Renal pelvis (tissue), 4 donors: ENCODE measurements around the gene IL11. TPM values are rescaled to one million over a fixed set of nuclear protein-coding genes. Genes with fewer than 3 reads are reported as not detected.

Source experiments
- DNase-seq: peaks from one replicate; pipeline ENCODE4 v3.0.0-alpha.2; 2013
- polyA plus RNA-seq, 3 donors: library from polyadenylated mRNA; unstranded; fragments of 120-200 nt; gene quantifications; one replicate each; pipeline ENCODE4 v1.2.1, GENCODE V29; 2013; ENCODE audit not compliant: insufficient read length in 3 of 3

IL11 gene
- polyA plus RNA-seq, 3 donors, result 1.2 to 2.0 (median 1.5) TPM

DNA sequence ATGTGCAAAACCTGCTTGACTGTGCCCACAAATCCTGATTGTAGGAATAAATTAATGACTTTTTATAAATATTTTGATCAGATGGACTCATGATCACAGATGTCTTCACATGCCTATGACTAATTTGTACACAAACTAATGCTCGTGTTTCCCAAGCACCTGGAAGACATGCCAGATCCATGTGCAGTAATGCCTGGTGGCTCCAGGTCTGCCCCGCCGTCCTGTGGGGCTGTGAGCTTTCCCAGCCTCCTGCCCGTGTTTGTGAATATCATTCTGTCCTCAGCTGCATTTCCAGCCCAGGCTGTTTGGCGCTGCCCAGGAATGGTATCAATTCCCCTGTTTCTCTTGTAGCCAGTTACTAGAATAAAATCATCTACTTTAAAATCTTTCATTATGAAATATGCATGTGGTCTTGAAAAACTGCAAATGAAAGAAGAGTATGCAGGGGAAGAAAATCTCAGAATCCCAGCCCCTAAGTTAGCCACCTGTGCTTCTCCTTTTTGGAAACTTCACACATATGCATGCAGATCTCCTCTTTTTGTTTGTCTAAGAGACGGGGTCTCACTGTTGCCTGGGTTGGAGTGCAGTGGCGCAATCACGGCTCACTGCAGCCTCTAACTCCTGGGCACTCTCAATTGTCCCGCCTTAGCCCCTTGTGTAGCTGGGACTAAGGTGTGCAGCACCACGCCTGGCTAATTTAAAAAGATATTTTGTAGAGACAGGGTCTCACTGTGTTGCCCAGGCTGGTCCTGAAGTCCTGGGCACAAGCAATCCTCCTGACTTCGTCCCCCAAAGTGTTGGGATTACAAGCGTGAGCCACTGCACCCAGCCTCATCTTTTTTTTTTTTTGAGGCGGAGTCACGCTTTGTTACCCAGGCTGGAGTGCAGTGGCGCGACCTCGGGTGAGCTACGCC, 21.7 kb upstream of the IL11 start:
- no peak for DNase-seq

DNA sequence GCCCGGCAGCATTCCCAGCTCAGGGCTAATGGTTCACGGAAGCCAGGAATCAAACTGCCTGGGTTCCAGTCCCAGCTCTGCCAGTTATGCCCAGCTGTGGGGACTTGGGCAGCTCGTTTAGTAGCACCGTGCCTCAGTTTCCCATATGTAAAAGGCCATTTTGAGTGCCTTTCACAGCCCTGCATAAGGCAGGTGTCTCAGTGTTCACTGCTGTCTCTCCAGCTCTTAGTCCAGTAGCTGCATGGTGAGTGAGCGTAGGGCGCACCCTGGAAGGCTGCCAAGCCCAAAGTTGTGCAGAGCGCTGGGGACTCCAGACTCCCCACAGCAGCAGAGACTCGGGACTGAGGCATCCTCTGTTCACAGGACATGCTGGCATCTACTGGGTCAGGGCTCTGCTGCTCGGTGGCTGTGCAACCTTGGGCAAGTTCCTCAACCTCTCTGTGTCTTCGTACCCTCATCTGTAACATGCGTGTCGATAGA, 21.0 kb upstream of the IL11 start:
- DNase-seq, result no peak

GRCh38 chr19:55390461-55390880, 20.2 kb upstream of the IL11 start:
- DNase-seq, result no peak

DNA sequence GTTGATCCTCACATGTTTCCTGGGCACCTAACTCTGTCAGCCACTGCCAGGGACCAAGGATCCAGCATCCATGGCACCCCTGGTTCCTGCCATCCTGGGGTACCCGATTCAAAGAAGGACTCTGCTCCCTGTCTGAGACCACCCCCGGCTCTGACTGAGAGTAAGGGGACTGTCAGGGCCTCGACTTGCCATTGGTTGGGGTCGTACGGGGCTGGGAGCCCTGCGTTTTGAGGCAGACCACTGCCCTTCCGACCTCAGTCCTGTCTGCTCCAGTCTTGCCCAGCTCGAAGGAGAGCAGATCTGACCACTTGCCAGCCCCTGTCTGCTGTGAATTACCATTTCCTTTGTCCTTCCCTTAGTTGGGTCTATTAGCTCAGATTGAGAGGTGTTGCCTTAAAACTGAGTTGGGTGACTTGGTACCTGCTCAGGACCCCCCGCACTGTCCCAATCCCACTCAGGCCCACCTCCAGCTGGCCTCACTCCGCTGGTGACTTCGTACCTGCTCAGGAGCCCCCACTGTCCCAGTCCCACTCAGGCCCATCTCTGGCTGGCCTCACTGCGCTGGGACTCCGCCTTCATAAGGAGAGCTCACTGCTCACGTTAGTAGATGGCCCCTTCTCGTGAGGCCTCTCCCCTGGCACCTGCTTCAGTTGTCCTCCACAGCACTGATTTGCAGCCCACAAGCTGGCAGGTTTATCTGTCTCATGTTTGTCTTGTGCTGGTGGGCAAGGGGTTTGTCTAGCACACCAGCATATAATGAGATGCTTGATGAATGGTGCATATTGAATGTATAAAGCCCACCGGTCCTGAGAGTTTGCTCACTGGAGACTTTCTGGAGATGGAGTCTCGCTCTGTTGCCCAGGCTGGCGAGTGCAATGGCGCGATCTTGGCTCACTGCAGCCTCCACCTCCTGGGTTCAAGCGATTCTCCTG, 19.4 kb upstream of the IL11 start:
- no peak for DNase-seq

DNA sequence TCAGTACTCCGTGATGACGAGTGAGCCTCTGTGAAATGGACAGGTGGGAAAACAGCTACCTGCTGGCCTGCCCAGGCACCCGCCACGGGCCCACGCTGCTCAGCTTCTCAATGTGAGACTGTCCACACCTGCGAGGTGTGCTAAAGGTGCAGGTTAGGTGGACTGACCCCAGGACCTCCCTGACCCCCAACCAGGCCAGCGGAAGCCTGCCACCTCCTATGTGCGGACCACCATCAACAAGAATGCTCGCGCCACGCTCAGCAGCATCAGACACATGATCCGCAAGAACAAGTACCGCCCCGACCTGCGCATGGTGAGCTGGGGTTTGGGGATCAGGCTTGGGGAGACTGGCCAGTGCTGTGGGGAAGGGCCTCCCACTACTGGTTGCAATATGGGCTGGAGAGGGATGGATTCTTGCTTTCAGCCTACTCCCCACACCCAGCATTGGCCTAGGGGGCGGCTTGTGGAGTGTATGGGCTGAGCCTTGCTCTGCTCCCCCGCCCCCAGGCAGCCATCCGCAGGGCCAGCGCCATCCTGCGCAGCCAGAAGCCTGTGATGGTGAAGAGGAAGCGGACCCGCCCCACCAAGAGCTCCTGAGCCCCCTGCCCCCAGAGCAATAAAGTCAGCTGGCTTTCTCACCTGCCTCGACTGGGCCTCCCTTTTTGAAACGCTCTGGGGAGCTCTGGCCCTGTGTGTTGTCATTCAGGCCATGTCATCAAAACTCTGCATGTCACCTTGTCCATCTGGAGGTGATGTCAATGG, 17.7 kb upstream of the IL11 start:
- no peak for DNase-seq

- no peak for DNase-seq
These were observed 16.3 kb upstream of the IL11 start for GRCh38 chr19:55386493-55386971.

GRCh38 chr19:55385724-55386492, 15.6 kb upstream of the IL11 start, which contains the start of gene RPL28:
RPL28 (plus strand) TSS chr19:55385932; CDS start chr19:55386358, 426 bp downstream.
- DNase-seq, result peak; percentile 99

- peak; percentile 95 for DNase-seq
These were observed 14.9 kb upstream of the IL11 start for GRCh38 chr19:55384920-55385723.

DNA sequence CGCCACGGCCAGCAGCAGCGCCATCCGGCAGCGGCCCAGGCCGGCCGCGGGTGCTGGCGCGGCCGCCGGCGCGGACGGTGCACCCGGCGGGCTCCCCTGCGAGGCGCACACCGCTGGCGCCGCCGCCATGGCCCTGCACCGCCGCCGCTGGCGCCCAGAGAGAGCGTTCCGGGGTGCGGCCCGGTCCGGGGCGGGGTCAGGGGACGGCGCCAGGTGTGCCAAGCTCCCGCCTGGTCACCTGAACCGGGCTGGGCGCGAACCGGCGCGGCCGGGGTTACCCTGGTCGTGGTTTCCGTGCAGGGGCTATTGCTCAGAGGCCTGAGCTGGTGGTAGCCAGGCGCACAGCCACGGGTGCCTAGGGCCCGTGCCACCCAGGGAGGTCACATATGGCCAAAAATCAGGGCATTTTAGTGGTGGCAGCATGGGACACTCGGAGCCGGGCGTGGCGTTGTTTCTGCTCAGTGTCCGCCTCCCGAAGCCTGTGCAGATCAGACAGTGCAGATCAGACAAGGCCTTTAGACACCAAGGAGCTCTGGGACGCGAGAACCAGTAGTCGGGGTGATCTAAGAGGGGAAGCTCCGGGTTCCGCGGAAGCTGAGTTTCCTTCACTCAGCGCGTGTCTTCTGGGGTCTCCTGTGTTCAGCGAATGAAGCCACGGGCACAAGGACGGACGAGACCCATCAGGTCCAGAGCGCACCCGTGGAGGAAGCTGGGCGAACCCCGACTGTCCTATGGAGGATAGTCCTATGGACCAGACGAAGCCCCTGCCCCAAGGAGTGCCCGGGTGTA, 14.1 kb upstream of the IL11 start, which contains the start of gene TMEM238:
Gene TMEM238, minus strand, starts transcription at position 162 of the 789 bp plus-strand sequence. Its CDS starts 33 bp downstream, at position 129.
- DNase-seq, result no peak

DNA sequence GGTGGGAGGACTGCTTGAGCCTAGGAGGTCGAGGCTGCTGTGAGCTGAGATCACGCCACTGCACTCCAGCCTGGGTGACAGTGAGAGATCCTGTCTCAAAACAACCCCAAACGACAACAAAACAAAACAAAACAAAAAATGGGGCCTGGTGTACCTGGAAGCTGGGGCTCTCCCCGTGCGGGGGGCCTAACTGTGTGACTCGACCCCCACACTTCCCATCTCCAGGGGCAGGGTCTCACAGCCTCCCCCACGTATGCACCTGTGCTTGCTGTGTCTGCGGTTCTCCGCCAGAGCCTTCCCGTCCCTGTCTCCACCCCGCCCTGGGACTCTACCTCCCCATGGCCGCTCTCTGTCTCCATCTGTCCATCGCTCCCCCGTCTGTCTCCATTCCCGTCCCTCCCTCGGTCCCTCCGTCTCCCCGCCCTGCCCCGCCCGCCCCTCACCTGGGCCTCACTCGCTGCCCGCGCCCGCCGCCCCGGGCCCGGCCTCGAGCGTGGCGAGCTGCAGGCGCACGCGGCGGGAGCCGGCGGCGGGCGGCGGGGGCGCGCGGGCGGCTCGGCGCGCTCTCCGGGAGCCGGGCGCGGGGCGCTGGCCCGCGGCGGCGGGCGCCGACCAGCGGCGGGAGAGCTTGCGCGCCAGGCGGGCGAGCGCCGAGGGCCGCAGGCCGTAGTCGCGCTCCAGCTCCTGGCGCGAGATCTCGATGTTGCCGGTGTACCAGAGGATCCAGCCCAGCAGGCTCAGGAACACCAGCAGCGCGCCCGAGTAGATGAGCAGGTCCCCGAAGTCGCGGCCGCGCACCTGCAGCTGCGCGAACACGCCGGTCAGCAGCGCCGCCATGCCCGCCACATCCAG, 13.2 kb upstream of the IL11 start:
- DNase-seq, result no peak

- no peak for DNase-seq
These were observed 12.3 kb upstream of the IL11 start for GRCh38 chr19:55382522-55383054.

DNA sequence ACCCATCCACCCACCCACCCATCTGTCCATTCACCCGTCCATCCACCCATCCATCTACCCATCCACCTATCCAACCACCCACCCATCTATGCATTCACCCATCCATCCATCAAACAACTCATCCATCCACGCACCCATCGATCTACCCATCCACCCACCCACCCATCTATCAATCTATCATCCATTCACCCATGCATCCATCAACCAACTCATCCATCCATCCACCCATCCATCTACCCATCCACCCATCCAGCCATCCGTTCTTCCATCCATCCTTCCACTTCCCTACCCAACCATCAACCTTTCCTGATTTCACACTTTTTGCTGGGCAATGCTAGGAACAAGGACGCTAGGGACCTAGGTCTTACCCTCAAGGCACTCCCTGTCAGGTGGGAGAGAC, 11.8 kb upstream of the IL11 start:
- DNase-seq, result no peak

- no peak for DNase-seq
These were observed 8.9 kb upstream of the IL11 start for GRCh38 chr19:55379174-55379573.

- no peak for DNase-seq
These were observed 7.3 kb upstream of the IL11 start for GRCh38 chr19:55377356-55378131.

DNA sequence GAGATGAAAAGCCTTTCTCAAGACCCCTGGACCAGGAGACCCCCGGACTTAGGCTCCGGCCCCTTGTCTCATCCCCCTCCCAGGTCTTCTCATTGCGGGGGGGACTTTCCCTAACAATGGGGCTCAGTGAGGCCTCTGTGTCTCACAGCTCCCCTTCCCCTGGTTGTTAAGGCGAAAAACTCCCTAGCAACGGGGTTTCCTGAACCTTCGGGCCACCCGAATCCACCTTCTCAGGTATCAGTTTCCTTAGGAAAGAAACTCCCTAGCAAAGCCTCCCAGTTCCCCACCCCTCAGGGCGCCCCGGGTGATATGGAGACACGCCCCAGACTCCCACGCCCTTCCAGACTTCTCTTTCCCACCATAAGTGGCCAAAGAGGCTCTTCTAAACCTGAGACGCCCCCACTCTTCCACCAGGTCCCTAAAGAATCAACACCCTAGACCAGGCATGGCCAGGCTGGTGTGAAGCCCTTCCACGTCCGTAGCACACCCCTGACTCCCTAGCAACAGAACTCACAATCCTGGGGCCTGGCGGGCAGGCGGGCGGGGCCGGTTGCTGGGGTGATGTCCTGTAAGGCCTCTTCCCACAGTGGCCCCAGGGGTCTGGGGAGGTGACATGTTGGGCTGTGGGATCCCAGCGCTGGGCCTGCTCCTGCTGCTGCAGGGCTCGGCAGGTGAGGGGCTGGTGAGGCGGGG, 6.1 kb upstream of the IL11 start, which contains the start of gene TMEM190:
Gene TMEM190, plus strand, starts transcription at position 586 of the 693 bp plus-strand sequence. Its CDS starts 28 bp downstream, at position 614.
- no peak for DNase-seq
